GM20000 (cell line): ENCODE measurements around the gene ZNF669.

Experiments
- DNase-seq: peaks from one replicate; pipeline ENCODE4 v3.0.0; 2012; ENCODE audit warnings: low spot score
- CTCF ChIP-seq: IDR thresholded peaks from 2 replicates; pipeline ENCODE4 v1.5.1; 2012; ENCODE audit warnings: mild to moderate bottlenecking, control low read depth; ENCODE audit errors: extremely low read depth, missing control alignments

ZNF669 gene

GRCh38 chr1:247113733-247114271 lies 9.6 kb upstream of the ZNF669 start:
- DNase-seq, result no peak
- TF ChIP-seq CTCF, result no peak

GRCh38 chr1:247113094-247113497 lies 8.9 kb upstream of the ZNF669 start:
- no peak for DNase-seq
- TF ChIP-seq CTCF, result no peak

- no peak for DNase-seq
- TF ChIP-seq CTCF, result no peak
Measured at GRCh38 chr1:247112479-247112781, 8.3 kb upstream of the ZNF669 start.

GRCh38 chr1:247111700-247112478 lies 7.7 kb upstream of the ZNF669 start:
- peak; percentile 63 for DNase-seq
- TF ChIP-seq CTCF, result no peak

- peak; percentile 59 for DNase-seq
- no peak for TF ChIP-seq CTCF
Measured at GRCh38 chr1:247111259-247111699, 7.1 kb upstream of the ZNF669 start.

GRCh38 chr1:247110627-247111258 lies 6.6 kb upstream of the ZNF669 start:
- DNase-seq, result no peak
- no peak for TF ChIP-seq CTCF

GRCh38 chr1:247107694-247108093 lies 3.5 kb upstream of the ZNF669 start:
- TF ChIP-seq CTCF, result no peak
- no peak for DNase-seq
